Activated naive CD4-positive, alpha-beta T cell treated with anti-CD3 and anti-CD28 coated beads for 36 hours (primary cell): ENCODE results near the gene CHERP. TPM values are rescaled to one million over a fixed set of nuclear protein-coding genes. Genes with fewer than 3 reads are reported as not detected.

ENCODE experiments used
- CTCF ChIA-PET: fragments of 350-600 bp; sonication (Branson Sonifier 250); formaldehyde crosslinking; loops from one replicate; lab custom pipeline; 2021; ENCODE audit warnings: antibody characterized with exemption; lab: Charles Lee
- DNase-seq: peaks from one replicate; pipeline ENCODE4 v3.0.0-alpha.2; 2020
- H3K27ac Mint-ChIP-seq: one replicate; pipeline ENCODE4 v1.8.0; 2021; ENCODE audit warnings: mild to moderate bottlenecking, mixed read lengths
- H3K27me3 Mint-ChIP-seq: one replicate; pipeline ENCODE4 v1.8.0; 2021; ENCODE audit warnings: low read depth, mixed read lengths
- H3K36me3 Mint-ChIP-seq: one replicate; pipeline ENCODE4 v1.8.0; 2021; ENCODE audit warnings: low read depth, mixed read lengths
- H3K4me1 Mint-ChIP-seq: one replicate; pipeline ENCODE4 v1.8.0; 2021; ENCODE audit warnings: low read depth, mixed read lengths
- H3K4me3 Mint-ChIP-seq: one replicate; pipeline ENCODE4 v1.8.0; 2021; ENCODE audit warnings: mild to moderate bottlenecking, moderate library complexity, mixed read lengths
- H3K9me3 Mint-ChIP-seq: one replicate; pipeline ENCODE4 v1.8.0; 2021; ENCODE audit warnings: mixed read lengths
- intact Hi-C: fragments of 100-400 bp; cut with micrococcal nuclease; formaldehyde crosslinking; loops from one replicate; pipeline ENCODE4 v1.15.1; 2023
- total RNA-seq, 2 experiments: library from RNA; stranded (reverse); gene quantifications; one replicate each; pipeline ENCODE4 v1.2.3, GENCODE V29; 2021

The CHERP gene
- total RNA-seq, 2 experiments from 2014 or later: 54.4 to 54.7 TPM

DNA sequence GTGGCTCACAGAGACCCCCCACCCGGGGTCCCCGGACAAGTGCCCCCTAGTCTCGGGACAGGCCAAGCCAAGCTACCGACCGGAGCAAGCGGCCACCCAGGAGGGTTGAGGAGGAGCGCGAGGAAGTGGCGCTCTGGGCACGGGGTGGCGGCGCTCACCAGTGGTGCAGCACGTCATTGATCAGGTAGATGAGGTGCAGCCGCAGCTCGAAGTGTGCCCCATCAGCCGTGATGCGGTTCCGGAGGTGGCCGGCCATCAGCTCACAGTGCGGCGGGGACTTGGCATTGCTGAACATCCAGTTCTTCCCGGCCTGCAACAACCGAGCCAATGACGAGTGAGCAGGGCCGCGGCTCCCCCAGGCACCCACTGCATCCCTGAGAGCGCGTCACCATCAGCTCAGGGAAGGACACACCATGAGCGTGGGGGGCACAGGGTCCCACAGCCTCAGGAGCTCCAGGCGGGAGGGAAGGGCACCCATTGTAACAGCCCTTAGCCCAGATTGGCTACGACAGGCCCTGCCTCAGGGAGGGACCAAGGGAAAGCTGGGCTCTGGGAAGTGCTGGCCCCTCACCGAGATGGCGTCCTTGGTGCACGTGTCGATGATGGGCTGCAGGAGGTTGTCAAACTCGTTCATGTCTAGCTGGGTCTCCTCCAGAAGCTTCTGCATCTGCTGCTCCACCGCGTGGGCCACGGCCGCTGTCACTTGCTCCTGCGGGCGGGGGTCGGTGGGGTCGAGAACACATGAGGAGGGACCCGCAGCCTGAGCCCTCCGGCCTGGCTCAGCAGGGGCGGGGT, 9.6 kb downstream of the CHERP start:
- peaks cover 5% of the 10 kb centered on the region for H3K4me1 Mint-ChIP-seq
- no peaks in the 10 kb centered on the region for H3K27me3 Mint-ChIP-seq
- no peak for DNase-seq
- CTCF ChIA-PET: no interaction called here
- intact Hi-C loops: no loop called here
- H3K4me3 Mint-ChIP-seq: no peak overlapping the region
- no peak overlapping the region for H3K27ac Mint-ChIP-seq
- peaks cover 35% of the 10 kb centered on the region for H3K36me3 Mint-ChIP-seq
- H3K9me3 Mint-ChIP-seq: no peaks in the 10 kb centered on the region

DNA sequence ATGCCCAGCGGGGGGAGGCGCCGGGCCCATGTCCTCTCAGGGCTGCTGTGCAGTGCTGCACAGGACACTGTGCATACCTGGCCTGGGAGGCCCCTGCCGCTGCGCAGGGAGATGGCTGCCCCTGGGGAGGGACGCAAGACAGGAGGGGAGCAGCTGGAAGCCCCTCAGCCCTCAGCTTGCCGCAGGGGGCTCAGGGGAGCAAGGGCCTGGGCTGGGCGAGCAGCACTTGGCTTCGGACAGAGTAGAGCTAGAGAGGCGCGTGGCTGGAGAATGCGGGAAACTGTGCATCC, 10.9 kb downstream of the CHERP start:
- Mint-ChIP-seq H3K4me1 (no peaks in the 10 kb centered on the region), H3K4me3 (no peak overlapping the region), H3K27me3 (no peaks in the 10 kb centered on the region), H3K9me3 (no peaks in the 10 kb centered on the region), H3K36me3 (peaks cover 30% of the 10 kb centered on the region), H3K27ac (no peak overlapping the region)
- DNase-seq: no peak
- intact Hi-C loops: no loop called here
- CTCF ChIA-PET: no interaction called here

DNA sequence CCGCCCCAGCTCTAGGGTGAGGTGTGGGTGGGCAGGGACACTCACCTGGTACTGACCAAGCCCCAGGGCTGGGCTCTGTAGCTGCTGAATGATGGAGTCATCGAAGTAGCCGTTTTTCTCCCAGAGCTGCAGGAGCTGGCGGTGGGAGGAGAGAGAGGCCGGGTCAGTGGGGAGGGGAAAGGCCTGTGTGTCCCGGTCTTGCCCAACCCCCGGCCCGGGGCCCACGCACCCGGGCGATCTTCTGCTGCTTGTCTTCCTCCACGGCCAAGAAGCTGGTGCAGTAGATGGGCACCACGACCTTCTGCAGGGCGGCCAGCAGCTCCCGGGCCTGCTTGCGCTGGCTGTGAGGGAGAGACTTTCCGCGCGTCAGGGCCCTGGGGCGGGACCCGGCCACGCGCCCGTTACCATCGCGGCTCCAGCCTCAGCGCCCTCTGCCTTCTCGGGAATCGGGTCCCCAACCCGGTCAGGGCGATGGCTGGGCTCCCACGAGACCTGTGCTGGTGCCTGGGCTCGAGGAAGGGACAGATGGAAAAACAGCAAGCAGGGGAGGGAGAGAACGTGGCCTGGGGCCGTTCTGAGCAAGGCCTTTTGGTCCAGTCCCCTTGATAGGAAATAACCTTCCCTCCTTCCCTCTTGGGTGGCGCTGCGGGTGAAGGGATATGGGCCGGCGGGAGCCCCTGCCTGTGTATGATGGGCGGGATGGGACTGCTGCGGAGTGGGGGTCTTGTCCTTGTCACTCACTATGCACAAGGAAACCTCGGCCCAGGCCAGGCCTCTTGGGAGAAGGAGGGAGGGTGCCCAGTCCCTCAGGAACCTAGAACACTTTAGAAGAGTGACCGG, 11.5 kb downstream of the CHERP start:
- H3K9me3 Mint-ChIP-seq: no peaks in the 10 kb centered on the region
- no peaks in the 10 kb centered on the region for H3K4me1 Mint-ChIP-seq
- no peak overlapping the region for H3K27ac Mint-ChIP-seq
- intact Hi-C loops: no loop called here
- CTCF ChIA-PET: no interaction called here
- H3K27me3 Mint-ChIP-seq: no peaks in the 10 kb centered on the region
- no peak overlapping the region for H3K4me3 Mint-ChIP-seq
- no peak for DNase-seq
- peaks cover 32% of the 10 kb centered on the region for H3K36me3 Mint-ChIP-seq

DNA sequence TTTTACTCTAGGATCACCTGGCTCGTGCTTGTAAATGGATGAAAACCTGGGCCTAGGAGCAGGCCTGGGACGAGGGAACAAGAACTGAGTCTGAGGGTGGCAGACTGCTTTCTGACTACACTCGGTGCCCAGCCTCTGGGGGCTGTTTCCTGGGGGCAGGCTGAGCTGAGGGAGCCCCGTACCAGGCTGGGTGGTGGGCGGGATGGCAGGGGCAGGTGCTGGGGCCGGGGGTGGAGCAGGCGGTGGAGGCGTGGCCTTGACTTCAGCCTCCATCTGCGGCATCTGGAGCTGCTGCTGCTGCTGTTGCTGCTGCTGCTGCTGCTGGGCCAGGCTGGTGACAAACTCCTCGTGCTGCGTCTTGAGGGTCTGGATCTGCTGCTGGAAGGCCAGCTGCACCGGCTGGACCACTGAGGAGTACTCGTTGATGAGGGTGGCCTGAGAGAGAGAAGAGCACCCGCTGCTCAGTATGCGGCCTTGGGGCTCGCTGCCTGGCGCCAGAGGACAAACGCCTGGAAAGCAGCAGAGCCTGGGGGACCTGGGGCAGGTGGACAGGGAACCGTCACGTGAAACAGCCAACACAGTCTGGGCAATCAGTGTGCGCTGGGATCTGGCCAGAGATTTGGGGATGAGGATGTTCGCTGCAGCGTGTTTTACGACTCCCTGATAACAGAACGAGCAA, 12.6 kb downstream of the CHERP start:
- Mint-ChIP-seq H3K27ac (no peak overlapping the region), H3K27me3 (no peaks in the 10 kb centered on the region), H3K4me3 (no peak overlapping the region), H3K4me1 (no peaks in the 10 kb centered on the region), H3K9me3 (no peaks in the 10 kb centered on the region), H3K36me3 (peaks cover 30% of the 10 kb centered on the region)
- intact Hi-C loops: no loop called here
- CTCF ChIA-PET: no interaction called here
- DNase-seq: no peak

DNA sequence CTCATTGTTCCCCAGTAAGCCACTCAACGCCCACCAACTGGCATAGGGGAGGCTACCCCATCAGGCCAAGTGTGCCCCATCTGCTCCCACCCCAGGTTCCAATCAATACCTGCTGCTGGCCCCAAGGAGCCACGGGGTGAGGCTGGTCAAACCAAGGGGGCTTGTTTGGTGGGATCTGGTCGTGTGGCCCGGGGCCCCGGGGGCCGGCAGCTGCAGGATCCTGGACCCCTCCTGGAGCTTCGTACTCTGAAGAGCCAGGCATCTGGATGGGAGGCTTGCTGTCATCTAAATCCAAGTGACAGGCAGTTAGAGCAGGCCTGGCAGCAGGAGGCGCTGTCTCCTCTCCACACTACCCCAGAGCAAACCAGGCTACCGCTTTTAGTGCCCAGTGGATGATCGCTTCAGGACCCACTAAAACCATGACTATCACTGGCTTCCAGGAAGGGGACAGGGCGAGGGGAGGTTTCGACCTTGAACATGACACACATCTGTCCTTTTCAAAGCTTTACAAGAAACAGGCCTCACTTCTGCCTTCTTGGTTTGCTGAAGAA, 14.2 kb downstream of the CHERP start:
- H3K36me3 Mint-ChIP-seq: peaks cover 38% of the 10 kb centered on the region

DNA sequence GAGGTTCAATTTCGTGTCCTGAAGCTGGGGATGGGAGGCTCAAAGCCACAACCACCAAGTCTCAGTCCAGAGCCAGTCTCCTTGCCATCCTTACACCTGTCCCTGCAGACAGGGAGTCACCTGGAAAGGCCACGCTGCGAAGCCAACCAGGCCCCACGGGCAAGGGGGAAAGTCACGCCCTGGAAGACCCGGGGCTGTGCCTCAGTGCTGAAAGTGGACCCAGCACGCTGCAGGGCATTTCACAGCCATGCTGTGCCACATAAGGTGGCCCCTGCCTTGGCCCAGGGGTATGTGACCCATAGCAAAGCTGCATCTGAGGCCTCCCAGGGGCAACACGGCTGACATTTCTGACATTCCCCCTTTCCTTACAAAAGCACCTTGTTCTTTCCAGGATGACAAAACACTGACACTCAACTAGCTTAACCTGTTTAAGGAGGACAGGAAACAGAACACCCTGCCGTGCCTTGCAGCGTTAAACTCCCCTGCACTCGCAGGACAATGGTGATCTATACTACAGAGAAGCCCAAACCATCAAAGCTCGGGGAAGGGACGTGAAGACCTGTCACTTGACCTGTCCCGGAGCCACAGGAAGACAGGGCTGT, 14.8 kb downstream of the CHERP start:
- no peaks in the 10 kb centered on the region for H3K9me3 Mint-ChIP-seq
- H3K36me3 Mint-ChIP-seq: peaks cover 42% of the 10 kb centered on the region
- H3K4me3 Mint-ChIP-seq: no peak overlapping the region
- H3K27me3 Mint-ChIP-seq: no peaks in the 10 kb centered on the region
- no peaks in the 10 kb centered on the region for H3K4me1 Mint-ChIP-seq
- no peak for DNase-seq
- no peak overlapping the region for H3K27ac Mint-ChIP-seq
- intact Hi-C loops: no loop called here
- CTCF ChIA-PET: interaction anchor here (0.7 kb wide), 1 partner anchor 151 kb away, joined by 3 read pairs; no protein-coding TSS in a partner anchor

More for the DNA sequence above, 14.2 kb downstream of the CHERP start:
- no peak overlapping the region for H3K4me3 Mint-ChIP-seq
- no peaks in the 10 kb centered on the region for H3K4me1 Mint-ChIP-seq
- no peaks in the 10 kb centered on the region for H3K27me3 Mint-ChIP-seq
- H3K9me3 Mint-ChIP-seq: no peaks in the 10 kb centered on the region
- DNase-seq: peak; percentile 57
- CTCF ChIA-PET: no interaction called here
- no peak overlapping the region for H3K27ac Mint-ChIP-seq
- intact Hi-C loops: no loop called here

DNA sequence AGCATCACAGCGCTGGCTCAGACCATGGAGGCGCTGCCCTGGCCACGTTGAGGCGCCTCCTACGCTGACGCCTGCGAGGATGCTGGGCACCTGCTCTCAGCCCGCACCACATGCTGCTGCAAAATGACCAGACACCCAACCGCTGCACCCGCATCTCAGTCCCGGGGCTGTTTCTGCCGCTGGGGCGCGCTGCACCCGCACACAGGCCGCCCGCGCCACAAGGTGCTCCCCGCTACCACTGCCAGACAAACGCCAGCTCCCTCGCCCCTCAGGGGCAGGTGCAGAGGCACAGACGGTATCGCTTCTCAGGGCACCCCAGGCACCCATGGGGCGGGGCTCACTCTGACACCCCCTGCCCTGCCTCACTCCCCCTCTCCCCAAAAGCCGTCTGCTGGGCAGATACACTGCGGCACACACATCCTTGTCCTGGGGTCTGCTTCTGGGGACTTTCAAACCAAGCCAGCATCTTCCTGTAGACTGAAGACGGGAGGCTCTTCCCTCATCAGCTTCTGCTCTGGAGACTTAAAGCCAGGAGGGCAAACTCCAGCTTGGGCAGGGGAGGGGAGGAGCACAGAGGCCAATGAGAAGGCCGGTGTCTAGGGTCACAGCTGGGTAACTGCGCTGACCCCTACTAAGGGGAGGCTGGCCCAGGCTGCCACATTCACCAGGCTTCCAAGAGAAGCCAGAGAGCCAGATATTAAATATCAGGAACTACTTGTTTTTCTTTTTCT, 16.3 kb downstream of the CHERP start:
- Mint-ChIP-seq H3K4me3 (no peak overlapping the region), H3K27ac (no peak overlapping the region), H3K4me1 (no peaks in the 10 kb centered on the region), H3K36me3 (peaks cover 31% of the 10 kb centered on the region), H3K27me3 (no peaks in the 10 kb centered on the region), H3K9me3 (no peaks in the 10 kb centered on the region)
- intact Hi-C loops: no loop called here
- CTCF ChIA-PET: no interaction called here
- DNase-seq: no peak

DNA sequence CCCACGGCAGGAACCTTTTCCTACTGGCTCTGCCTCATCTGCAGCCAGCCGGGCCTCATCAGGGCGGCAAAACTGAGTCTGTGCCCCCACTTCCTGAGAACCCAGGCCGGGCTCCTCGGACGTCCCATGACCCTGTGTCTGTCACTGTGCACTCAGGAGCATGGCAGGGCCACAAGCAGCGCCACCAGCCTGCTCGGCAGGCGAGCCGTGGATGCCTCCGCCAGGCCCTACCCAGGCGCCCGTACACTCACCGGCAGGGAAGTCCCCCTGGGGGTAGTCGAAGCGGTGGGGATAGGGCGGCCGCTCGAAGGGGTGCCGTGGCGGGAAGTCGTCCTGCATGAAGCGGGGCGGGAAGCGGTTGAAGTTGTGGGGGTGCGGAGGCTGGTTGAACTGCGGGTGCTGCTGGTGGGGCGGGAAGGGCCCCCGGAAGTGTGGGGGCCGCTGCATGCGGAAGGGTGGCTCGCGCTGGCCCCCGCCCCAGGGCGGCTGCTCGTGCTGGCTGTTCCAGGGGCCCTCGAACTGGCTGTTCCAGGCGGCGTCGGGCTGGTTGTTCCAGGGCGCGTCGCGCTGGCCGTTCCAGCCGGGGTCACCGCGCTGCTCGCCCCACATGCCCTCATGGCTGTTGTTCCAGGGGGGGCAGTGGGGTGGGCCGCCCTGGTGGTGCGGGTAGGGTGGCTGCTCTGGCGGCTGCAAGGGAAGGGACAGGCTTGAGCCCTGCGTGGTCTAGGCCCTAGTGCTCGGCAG, 17.1 kb downstream of the CHERP start:
- Mint-ChIP-seq H3K36me3 (peaks cover 36% of the 10 kb centered on the region), H3K9me3 (no peaks in the 10 kb centered on the region), H3K4me1 (no peaks in the 10 kb centered on the region), H3K27me3 (no peaks in the 10 kb centered on the region), H3K4me3 (no peak overlapping the region), H3K27ac (no peak overlapping the region)
- CTCF ChIA-PET: no interaction called here
- intact Hi-C loops: no loop called here
- no peak for DNase-seq

DNA sequence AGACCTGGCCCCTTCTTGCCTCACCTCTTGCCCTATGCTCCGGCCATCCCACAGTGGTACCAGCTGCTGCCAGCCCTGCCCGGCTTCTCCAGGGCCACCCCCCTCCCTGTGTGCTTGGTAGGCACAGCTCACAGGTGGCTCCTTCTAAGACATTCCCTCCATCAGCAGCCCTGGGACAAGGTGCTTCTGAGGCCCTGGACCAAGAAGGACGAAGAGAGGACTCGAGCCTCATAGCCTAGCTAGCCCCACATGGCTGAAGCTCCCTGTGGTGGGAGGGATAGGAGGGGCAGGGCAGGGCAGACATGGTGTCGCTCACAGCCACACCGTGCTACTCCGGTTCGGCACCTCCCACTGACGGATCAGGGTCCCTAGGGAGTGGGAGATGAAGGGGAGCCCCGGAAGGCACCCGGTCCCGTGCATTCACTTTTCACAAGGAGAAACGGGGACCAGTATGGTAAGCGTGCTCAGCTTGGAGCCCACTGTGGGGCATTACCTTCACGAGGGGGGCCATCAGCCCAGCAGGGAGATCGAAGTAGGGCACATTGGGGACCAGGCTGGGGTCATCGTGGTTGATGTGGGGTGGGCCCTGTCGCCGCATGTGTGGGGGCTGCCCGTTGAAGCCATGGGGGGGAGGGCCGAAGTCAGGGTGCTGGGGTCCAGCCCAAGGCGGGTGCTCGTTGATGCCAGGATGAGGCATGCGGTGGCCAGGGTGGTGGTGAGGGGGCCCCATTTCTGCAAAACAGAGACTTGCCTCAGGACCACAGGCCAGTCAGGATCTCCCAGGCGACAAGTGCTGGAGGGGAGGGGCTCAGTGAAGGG, 19.5 kb downstream of the CHERP start:
- H3K36me3 Mint-ChIP-seq: peaks cover 39% of the 10 kb centered on the region
- CTCF ChIA-PET: interaction anchor here (0.6 kb wide), 1 partner anchor 419 kb away, joined by 3 read pairs; no protein-coding TSS in a partner anchor

DNA sequence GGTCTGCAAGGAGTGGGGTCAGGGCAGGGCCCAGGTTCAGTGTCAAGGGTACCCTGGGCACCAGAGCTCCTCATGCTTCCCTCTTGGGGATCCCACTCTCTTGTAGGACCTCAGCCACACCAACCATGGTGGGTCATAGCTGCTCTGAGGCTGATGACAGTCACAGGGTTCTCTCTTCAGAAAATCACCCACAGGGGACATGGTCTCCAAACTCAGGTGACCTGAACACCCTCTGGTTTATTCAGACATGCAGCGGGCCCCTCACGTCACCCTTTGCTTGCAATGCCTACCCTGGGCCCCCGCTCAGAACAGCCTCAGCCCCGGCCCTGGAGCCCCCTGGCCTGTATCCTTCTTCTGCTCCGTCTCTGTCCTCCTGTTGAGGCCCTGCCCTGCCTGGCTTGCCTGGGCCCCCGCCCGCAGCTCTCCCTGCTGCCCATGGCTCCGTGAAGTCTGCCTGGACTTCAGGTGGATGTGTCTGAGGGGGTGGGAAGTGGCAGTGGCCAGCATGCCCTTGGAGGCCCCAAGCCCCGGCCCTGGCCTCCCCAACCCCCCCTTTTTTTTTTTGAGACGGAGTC, 20.4 kb downstream of the CHERP start:
- Mint-ChIP-seq H3K27ac (no peak overlapping the region), H3K9me3 (no peaks in the 10 kb centered on the region), H3K4me3 (no peak overlapping the region), H3K4me1 (no peaks in the 10 kb centered on the region), H3K27me3 (no peaks in the 10 kb centered on the region), H3K36me3 (peaks cover 41% of the 10 kb centered on the region)
- no peak for DNase-seq
- intact Hi-C loops: no loop called here
- CTCF ChIA-PET: interaction anchor here (0.6 kb wide), 1 partner anchor 431 kb away, joined by 3 read pairs; no protein-coding TSS in a partner anchor

More for the DNA sequence above, 19.5 kb downstream of the CHERP start:
- Mint-ChIP-seq H3K4me3 (no peak overlapping the region), H3K4me1 (no peaks in the 10 kb centered on the region), H3K27me3 (no peaks in the 10 kb centered on the region), H3K27ac (no peak overlapping the region), H3K9me3 (no peaks in the 10 kb centered on the region)
- intact Hi-C loops: no loop called here
- DNase-seq: no peak
